ENCODE measurements around the gene GRB2. TPM values are rescaled to one million over a fixed set of nuclear protein-coding genes. Genes with fewer than 3 reads are reported as not detected.
"Not testable (repeated sequence)": the region's sequence is repeated elsewhere in the genome, so short reads cannot be mapped to it uniquely, and the experiment has no call there.

Gene GRB2
- total RNA-seq, 2 experiments from 2014 or later, result 167 to 179 TPM

DNA sequence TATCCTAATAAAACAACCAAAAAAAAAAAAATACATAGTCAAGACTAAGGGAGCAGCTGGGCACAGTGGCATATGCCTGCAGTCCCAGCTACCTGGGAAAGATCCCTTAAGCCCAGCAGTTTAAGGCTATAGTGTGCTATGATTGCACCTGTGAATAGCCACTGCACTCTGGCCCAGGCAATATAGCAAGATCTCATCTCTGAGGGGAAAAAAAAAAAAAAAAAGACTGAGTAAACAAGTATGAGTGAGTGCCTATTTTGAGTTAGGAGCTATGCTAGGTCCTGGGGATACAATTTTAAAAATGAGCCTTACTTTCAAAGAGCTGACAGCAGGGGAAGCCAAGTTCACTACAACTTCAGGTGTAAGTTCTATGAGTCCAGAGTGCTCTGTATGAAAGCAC lies 55.4 kb downstream of the GRB2 start:
- no peak overlapping the region for H3K4me3 Mint-ChIP-seq
- peaks cover 19% of the 10 kb centered on the region for H3K36me3 Mint-ChIP-seq (ENCODE audit: low read depth)
- TF ChIP-seq, protein P1, sequence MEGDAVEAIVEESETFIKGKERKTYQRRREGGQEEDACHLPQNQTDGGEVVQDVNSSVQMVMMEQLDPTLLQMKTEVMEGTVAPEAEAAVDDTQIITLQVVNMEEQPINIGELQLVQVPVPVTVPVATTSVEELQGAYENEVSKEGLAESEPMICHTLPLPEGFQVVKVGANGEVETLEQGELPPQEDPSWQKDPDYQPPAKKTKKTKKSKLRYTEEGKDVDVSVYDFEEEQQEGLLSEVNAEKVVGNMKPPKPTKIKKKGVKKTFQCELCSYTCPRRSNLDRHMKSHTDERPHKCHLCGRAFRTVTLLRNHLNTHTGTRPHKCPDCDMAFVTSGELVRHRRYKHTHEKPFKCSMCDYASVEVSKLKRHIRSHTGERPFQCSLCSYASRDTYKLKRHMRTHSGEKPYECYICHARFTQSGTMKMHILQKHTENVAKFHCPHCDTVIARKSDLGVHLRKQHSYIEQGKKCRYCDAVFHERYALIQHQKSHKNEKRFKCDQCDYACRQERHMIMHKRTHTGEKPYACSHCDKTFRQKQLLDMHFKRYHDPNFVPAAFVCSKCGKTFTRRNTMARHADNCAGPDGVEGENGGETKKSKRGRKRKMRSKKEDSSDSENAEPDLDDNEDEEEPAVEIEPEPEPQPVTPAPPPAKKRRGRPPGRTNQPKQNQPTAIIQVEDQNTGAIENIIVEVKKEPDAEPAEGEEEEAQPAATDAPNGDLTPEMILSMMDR (IDR thresholded peaks at IDR 0.05), result no peak
- intact Hi-C loops (cut with micrococcal nuclease), result no loop called here
- no peaks in the 10 kb centered on the region for H3K27me3 Mint-ChIP-seq
- ATAC-seq (no peak), DNase-seq (no peak)
- peak overlapping the region; percentile 34 for H3K27ac Mint-ChIP-seq
- H3K9me3 Mint-ChIP-seq, result no peaks in the 10 kb centered on the region
- ChIA-PET POLR2A (no interaction called here), CTCF (interaction anchor here (0.7 to 1.9 kb wide), 3 partner anchors 26 to 62 kb away, joined by 3 to 7 read pairs (median 4); no protein-coding TSS in a partner anchor)
- H3K4me1 Mint-ChIP-seq (ENCODE audit: low read depth), result peaks cover 78% of the 10 kb centered on the region

DNA sequence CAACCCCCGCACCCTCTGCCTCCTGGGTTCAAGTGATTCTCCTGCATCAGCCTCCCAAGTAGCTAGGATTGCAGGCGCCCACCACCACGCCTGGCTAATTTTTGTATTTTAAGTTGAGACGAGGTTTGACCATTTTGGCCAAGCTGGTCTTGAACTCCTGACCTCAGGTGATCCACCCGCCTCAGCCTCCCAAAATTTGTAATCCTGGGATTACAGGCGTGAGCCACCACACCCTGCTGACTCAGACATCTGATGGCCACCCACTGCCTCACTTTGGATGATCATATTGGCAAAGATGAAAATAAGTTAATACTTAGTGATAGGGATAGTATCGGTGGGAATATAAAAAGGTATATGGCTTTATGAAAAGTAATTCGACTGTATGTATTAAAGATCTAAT lies 55.9 kb downstream of the GRB2 start:
- TF ChIP-seq, protein P1 (IDR thresholded peaks at IDR 0.05), result no peak
- Mint-ChIP-seq H3K4me3 (no peak overlapping the region), H3K36me3 (ENCODE audit: low read depth) (peaks cover 18% of the 10 kb centered on the region), H3K9me3 (no peaks in the 10 kb centered on the region), H3K4me1 (ENCODE audit: low read depth) (peaks cover 80% of the 10 kb centered on the region), H3K27me3 (no peaks in the 10 kb centered on the region), H3K27ac (no peak overlapping the region)
- CTCF ChIA-PET, result interaction anchor here (1.0 to 2.1 kb wide), 5 partner anchors 8 to 63 kb away, joined by 3 to 7 read pairs (median 7); no protein-coding TSS in a partner anchor
- DNase-seq, result no peak
- no peak for ATAC-seq
- POLR2A ChIA-PET, result interaction anchor here (0.6 kb wide), 1 partner anchor 126 kb away, joined by 3 read pairs; no protein-coding TSS in a partner anchor
- intact Hi-C loops (cut with micrococcal nuclease), result no loop called here

DNA sequence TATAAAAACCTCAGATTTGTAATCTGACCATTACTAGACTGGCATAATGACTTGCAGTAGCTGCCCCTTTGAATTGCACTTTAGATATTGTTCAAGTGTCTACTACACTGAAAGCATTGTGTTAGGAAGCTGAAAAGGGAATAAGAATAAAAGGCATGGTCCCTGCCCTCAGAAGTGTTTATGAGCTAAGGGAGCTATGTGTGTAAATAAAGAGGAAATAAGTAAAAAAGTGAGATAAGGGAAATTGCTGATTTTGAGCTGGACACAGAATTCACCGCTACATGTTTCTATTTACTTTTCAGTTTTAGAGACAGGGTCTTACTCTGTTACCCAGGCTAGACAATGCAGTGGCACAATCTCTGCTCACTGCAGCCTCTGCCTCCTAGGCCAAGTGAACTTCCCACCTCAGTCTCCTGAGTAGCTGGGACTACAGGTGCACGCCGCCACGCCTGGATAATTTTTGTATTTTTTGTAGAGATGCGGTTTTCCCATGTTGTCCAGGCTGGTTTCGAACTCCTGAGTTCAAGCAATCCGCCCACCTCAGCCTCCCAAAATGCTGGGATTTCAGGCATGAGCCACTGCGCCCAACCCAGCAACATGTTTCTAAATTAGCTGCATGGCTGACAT lies 57.0 kb downstream of the GRB2 start:
- no peak overlapping the region for H3K4me3 Mint-ChIP-seq
- POLR2A ChIA-PET, result interaction anchor here (0.7 to 1.5 kb wide), 3 partner anchors 10 to 57 kb away, joined by 3 to 4 read pairs (median 3); partner anchors contain the start of gene GRB2
- TF ChIP-seq, protein P1 (IDR thresholded peaks at IDR 0.05), result no peak

DNA sequence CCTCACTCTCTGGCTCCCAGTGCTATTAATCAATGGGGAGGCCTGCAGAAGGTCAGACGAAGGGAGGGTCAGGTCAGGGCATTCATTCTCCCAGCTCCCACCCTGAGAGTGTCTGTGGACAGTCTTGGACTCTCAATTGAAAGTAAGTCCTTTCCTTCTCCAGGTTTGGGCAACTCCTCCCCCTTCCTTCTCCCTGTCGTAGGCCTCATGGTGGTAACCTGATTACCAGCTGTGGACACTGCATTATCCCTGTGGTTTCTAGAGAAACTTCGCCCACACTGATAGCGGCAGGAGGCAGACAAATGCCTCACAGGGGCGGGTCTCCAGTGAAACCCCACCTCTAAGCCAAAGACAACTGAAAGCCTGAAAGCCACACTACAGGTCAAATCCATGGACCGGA lies 58.6 kb downstream of the GRB2 start:
- Mint-ChIP-seq H3K27me3 (no peaks in the 10 kb centered on the region), H3K4me1 (ENCODE audit: low read depth) (peaks cover 91% of the 10 kb centered on the region), H3K9me3 (no peaks in the 10 kb centered on the region), H3K4me3 (peak overlapping the region; percentile 69), H3K27ac (peak overlapping the region; percentile 62), H3K36me3 (ENCODE audit: low read depth) (peaks cover 7% of the 10 kb centered on the region)
- TF ChIP-seq, protein P1 (IDR thresholded peaks at IDR 0.05), result no peak
- DNase-seq (peak; percentile 70), ATAC-seq (peak; percentile 49)
- intact Hi-C loops (cut with micrococcal nuclease), result no loop called here
- CTCF ChIA-PET, result interaction anchor here (1.0 to 6.0 kb wide), 3 partner anchors 11 to 25 kb away, joined by 3 to 38 read pairs (median 7); no protein-coding TSS in a partner anchor
- POLR2A ChIA-PET, result interaction anchor here (0.7 to 1.6 kb wide), 4 partner anchors 10 to 87 kb away, joined by 3 to 4 read pairs (median 4); no protein-coding TSS in a partner anchor

More for the DNA sequence above, 57.0 kb downstream of the GRB2 start:
- no peak for DNase-seq
- H3K9me3 Mint-ChIP-seq, result no peaks in the 10 kb centered on the region
- H3K27ac Mint-ChIP-seq, result peak overlapping the region; percentile 22
- no peak for ATAC-seq
- H3K36me3 Mint-ChIP-seq (ENCODE audit: low read depth), result peaks cover 11% of the 10 kb centered on the region
- peaks cover 86% of the 10 kb centered on the region for H3K4me1 Mint-ChIP-seq (ENCODE audit: low read depth)
- CTCF ChIA-PET, result interaction anchor here (0.9 to 2.1 kb wide), 8 partner anchors 9 to 64 kb away, joined by 3 to 7 read pairs (median 3); no protein-coding TSS in a partner anchor
- H3K27me3 Mint-ChIP-seq, result no peaks in the 10 kb centered on the region
- intact Hi-C loops (cut with micrococcal nuclease), result no loop called here

DNA sequence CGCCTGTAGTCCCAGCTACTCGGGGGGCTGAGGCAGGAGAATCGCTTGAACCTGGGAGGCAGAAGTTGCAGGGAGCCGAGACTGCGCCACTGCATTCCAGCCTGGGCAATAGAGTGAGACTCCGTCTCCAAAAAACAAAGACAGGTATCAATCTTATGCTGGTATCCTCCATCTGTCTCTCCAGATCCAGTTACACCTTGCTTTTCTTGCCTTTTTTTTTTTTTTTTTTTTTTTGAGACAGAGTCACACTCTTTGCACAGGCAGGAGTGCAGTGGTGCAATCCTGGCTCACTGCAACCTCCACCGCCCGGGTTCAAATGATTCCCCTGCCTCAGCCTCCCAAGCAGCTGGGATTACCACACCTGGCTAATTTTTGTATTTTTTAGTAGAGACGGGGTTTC lies 59.1 kb downstream of the GRB2 start:
- H3K27me3 Mint-ChIP-seq; H3K36me3 Mint-ChIP-seq (ENCODE audit: low read depth); H3K9me3 Mint-ChIP-seq; ATAC-seq; intact Hi-C loops (cut with micrococcal nuclease); DNase-seq: not testable (repeated sequence)
- peaks cover 92% of the 10 kb centered on the region for H3K4me1 Mint-ChIP-seq (ENCODE audit: low read depth)
- CTCF ChIA-PET, result interaction anchor here (0.9 to 6.0 kb wide), 8 partner anchors 11 to 57 kb away, joined by 4 to 38 read pairs (median 5); partner anchors contain the start of gene SLC25A19
- H3K27ac Mint-ChIP-seq, result peak overlapping the region; percentile 87
- POLR2A ChIA-PET, result interaction anchor here (0.7 to 1.6 kb wide), 6 partner anchors 12 to 86 kb away, joined by 3 to 4 read pairs (median 3); no protein-coding TSS in a partner anchor
- peak overlapping the region; percentile 69 for H3K4me3 Mint-ChIP-seq
